ENCODE measurements around the gene SUMO4.
A peak's percentile ranks its signal among the peaks of the same experiment; 100 is the strongest.

SUMO4 gene

DNA sequence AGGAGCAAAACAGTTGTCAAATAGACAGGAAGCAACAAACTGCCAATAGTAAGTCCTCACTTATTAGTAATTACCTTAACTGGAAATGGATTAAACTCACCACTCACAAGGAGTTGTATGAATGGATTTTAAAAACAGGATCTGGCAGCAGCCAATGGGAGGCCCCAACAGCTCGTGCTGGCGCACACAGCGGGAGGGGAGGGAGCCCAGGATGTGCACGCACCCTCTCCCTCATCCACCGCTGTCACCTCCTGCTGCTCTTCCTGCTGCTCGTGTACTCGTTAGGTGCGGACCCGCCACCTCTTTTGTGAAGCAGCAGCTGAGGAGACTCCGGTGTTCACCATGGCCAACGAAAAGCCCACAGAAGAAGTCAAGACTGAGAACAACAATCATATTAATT, at the start of gene SUMO4:
TSS of gene SUMO4 (plus strand) at position 213 of the 400 bp plus-strand sequence. CDS start at position 343, 130 bp downstream.
- no peak for DNase-seq

DNA sequence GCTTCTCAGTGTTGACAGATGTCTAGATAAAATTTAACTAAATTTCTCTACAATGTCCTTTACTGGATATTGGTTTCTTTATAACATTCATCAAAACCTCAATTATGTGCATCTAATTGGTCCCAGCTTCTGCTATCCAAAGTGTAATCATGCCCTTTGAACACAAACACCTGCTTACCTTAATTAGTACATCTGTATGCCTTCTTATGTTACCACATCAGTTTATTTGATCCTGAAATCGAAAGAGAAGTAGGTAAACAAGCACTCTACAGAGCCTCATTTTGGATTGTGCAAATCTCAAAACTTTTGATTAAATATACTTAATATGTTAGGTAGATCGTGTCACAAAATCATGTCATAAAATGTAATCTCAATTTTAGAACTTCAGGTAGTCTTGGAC, 46.1 kb upstream of the SUMO4 start:
- no peak for DNase-seq

DNA sequence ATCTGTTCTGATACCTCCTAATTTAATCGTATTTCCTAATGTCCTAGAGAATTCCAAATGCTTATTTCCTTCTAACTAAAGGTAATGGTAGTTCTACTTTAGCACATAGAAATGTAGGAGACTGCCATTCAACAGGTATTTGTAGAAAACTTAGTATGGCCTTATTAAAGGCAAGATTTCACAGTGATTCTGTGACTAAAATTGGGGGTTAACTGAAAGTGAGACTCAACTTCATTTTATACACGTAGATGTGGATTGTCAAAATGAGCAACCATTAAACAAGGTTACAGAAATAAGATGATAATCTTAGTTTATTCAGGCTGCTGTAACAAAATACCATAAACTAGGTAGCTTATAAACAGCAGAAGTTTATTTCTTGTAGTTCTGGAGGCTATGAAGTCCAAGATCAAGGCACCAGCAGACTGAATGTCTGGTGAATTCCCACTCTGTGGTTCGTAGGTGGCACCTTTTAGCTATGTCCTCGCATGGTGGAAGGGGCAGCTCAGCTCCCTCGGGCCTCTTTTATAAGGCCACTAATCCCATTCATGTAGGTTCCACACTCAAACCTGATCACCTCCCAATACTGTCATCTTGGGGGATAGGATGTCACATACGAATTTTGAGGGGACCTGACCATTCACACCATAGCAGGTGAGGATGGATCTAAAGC, 43.8 kb upstream of the SUMO4 start:
- DNase-seq = no peak

DNA sequence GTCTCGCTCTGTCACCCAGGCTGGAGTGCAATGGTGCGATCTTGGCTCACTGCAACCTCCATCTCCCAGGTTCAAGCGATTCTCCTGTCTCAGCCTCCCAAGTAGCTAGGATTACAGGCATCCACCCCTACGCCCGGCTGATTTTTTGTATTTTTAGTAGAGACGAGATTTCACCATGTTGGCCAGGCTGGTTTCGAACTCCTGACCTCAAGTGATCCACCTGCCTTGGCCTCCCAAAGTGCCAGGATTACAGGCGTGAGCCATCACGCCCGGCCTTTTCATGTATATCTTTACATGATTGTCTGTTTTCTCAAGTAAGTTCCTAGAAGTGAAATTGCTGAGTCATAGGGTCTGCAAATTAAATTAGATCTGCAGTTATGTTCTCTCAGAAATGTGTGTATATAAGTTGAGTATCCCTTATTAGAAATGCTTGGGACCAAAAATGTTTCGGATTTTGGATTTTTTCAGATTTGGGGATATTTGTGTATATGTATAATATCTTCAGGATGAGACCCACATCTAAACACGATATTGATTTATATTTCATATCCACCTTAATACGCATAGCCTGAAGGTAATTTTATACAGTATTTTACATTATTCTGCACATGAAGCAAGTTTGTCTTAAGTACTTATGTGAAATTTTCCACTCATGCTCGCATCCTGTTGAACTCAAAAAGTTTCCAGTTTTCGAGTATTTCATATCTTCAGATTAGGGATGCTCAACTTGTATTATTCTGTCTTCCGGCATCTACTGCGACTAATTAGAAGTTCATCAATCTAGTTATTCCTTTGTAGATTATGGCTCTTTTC, 42.1 kb upstream of the SUMO4 start:
- no peak for DNase-seq

DNA sequence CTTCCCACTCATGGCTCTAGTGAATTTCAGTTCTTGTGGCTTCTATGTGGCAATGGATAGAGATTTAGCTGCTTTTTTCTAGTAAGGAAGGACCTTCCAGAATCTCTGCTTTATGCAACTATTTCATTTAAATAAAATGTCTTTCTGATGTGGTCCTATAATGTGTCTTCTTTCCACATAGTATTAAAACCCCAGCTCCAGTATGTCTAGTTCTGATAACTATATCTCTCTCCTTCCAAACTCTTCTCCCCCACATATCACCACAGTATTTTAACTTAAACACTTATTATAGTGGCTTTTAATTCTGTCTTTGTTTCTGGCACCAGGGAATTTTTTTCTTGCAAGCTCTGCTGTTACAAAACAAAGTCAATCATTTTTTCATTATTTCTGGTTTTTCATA, 40.6 kb upstream of the SUMO4 start:
- no peak for DNase-seq

DNA sequence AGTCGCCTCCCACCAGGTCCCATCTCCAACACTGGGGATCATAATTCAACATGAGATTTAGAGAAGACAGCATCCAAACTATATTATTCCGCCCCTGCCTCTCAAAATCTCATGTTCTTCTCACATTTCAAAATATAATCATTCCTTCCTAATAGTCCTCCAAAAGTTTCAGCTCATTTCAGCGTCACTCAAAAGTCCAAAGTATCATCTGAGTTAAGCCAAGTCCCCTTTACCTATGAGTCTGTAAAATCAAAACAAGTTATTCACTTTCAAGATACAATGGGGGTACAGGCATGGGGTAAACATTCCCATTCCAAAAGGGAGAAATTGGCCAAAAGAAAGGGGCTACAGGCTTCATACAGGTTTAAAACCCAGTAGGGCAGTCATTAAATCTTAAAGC, 39.5 kb upstream of the SUMO4 start:
- no peak for DNase-seq

GRCh38 chr6:149362289-149362688, 37.8 kb upstream of the SUMO4 start:
- DNase-seq = peak; percentile 36

GRCh38 chr6:149363154-149363553, 36.9 kb upstream of the SUMO4 start:
- DNase-seq = no peak

GRCh38 chr6:149364557-149364956, 35.5 kb upstream of the SUMO4 start:
- no peak for DNase-seq

DNA sequence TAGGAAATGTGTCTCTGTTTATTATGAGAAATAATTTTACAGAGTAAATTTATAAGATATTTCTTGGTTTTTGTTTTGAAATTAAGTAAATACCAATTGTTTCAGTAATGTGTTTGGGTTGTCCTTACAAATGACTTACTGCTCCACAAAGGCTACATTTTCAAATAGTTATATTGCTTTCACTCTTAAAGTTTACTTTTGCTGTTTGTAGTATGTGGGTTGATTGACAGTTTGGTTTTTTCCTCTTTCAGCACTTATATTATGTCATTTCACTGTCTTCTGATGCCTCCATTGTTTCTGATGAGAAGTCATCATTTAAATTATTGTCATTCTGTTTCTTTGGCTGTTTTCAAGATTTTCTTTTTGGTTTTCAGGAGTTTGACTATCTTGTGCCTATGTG, 34.9 kb upstream of the SUMO4 start:
- no peak for DNase-seq

DNA sequence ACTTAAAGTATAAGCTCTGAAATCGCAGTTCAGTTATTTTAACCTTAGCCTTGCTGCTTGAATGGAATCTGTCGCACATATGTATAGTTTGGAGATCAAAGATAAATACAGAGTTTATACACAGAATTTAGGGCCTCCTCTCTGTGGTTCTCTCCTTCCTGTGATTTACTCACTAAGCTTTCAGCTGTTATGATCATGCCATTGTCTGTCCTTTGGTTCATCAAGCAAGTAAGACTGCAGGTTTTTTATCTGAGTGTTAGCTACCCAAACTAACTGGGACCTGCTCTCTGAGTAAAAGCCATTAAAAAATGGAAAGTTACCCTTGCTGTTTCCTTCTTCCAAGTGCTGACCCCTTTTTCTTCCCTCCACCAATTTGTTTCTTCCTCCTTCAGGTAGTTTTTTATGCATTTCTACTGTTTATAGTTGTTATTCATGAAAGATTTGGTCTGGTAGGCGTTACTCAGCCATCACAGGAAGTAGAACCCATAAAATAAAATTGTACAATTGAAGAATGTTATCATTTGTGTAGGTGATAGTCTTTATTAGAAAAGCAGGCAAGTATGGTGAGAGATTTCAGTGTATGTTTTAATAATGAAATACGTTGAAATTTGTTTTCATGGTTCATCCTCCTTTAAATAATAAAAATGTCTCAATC, 33.7 kb upstream of the SUMO4 start:
- DNase-seq = no peak

DNA sequence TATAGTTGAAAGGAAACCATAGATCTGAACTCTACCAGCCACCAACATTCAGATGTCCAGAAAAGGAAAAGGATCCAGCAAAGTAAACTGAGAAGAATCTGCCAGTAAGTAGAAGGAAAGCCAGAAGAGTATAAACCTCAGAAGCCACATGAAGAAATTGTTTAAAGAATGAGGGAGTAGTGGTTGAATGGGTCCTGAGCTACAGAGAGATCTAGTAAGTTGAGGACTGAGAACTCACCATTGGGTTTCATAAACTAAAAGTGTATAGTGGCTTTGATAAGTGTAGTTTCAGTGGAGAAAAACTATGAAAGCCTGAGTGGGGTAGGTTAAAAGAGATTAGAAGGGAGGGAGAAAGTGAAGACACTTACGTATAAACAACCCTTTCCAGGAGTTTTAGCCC, 32.0 kb upstream of the SUMO4 start:
- no peak for DNase-seq

DNA sequence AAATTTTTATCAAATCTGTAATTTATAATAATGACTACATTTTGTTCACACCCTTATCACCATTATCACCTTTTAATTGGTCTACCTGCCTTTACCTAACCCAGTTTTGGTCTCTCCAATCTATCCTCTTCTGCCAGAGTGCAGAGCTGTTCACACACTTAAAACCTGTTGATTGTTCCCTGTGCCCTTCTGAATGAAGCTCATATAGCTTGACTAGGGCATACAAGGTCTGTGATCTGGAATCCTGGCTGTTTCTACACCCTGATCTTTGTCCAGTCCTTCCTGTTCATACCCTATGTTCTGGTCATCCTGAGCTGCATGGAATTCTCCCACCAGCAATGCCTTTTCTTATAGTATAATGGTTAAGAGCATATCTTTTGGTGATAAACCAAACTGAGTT, 28.9 kb upstream of the SUMO4 start:
- no peak for DNase-seq

GRCh38 chr6:149372062-149372461, 28.0 kb upstream of the SUMO4 start:
- no peak for DNase-seq

DNA sequence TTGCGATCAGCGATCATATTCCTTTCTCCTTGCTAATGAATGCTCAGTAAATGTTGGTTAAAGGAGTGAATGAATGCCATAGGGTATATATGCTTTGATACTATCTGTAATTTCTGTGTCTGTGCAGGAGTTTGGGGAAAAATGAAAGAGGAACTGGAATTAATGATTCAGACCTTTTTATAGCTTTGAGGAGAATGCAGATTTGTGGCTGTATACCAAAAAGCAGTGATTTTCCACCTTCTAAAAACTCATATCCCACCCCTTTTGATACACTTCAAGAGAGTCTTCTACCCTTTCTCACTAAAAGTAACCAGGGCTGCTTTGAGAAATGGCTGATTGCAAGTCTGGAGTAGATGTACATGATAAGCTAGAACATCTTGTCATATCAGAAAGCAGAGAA, 26.6 kb upstream of the SUMO4 start:
- DNase-seq = no peak

- no peak for DNase-seq
Measured at GRCh38 chr6:149379977-149380376, 20.1 kb upstream of the SUMO4 start.

DNA sequence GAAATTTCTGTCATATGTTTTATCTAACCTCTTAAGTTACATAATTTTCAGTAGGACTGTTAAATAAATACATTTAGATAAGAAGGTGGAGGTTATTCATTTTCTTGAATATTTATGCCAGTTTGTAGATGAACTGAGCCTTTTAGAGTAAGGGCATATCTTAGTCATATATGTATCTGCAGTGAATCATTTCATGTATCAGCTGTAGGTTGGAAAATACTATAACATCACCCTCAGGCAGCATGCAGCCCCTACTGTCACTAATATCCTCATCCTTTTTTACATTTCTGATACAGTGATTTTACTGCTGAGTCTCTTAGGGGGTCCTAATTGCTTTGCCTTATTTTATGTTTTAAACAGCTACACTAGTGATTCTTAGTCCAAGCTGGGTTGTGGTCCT, 19.5 kb upstream of the SUMO4 start:
- no peak for DNase-seq

- no peak for DNase-seq
Measured at GRCh38 chr6:149383371-149383770, 16.7 kb upstream of the SUMO4 start.

DNA sequence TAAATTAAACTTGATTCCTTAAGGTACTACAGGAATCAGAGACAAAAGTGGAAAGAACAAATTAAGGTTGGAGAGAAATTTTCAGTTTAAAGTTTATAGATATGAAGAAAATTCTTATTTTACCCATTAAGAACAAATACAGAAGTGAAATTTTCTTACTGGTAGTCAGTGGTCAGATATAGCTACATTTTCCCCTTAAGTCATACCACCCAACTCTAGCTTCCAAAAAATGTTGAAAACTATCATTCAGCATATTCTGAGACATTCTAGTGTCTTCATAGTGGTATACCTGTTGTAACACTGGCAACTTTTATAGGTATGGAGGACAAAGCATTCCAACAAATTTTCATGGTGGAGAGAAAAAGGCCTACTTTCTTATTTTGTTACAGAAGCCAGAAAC, 15.6 kb upstream of the SUMO4 start:
- no peak for DNase-seq

- DNase-seq = no peak
Measured at GRCh38 chr6:149385998-149386646, 13.9 kb upstream of the SUMO4 start.

DNA sequence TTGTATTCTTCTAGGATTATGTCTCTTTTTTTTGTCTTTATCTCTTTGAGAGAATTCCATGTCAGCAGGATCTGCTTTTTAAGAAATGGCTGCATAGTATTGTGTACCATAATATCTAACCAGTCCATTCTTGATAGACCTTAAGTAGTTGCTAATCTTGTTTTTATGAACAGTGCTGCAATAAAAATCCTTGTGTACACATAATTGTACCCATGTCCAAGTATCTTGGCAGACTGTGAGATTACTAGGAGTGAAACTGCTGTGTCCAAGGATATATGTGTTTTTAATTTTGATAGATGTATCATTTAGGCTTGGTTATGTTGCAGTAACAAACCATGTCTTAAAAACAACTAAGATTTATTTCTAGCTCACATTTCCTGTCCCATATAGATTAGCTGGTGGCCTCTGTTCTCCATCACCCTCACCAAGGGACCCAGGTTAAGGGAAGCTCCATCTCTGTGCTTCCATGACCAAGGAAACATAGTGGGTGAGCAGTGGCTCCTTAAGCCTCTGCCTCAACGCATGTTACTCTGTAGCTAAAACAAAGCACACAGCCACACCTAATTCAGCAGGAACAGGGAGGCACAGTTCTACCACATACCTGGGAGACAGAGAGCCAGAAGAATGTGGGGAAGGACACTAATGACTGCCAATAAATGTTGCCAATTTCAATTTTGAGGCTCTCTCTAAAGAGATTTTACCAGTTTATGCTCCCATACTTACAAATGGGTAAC, 12.1 kb upstream of the SUMO4 start:
- no peak for DNase-seq

GRCh38 chr6:149389509-149390297, 10.4 kb upstream of the SUMO4 start:
- DNase-seq = no peak

Data from stimulated activated CD4-positive, alpha-beta T cell treated with anti-CD3 and anti-CD28 coated beads, Interleukin-15, amount 100 ng/mL, for 24 hours (primary cell).